Mammary epithelial cell (primary cell): ENCODE results near the gene MOB2.

ENCODE experiments used
- EZH2 ChIP-seq: IDR thresholded peaks from 2 replicates; pipeline ENCODE4 v1.6.1; 2012; ENCODE audit warnings: low read length, inconsistent platforms, borderline replicate concordance
- TF ChIP-seq, protein P1 (sequence below), 2 donors: IDR thresholded peaks in 1 of 2; conservative IDR thresholded peaks in 1 of 2; 2 replicates each; pipeline ENCODE4 v1.5.1; 2011 to 2012; ENCODE audit warnings: inconsistent platforms in 2 of 2, low read length in 2 of 2, mild to moderate bottlenecking in 2 of 2, control low read depth in 1 of 2, low read depth in 1 of 2; ENCODE audit not compliant: insufficient read depth in 1 of 2; ENCODE audit errors: extremely low read depth in 1 of 2

DNA sequence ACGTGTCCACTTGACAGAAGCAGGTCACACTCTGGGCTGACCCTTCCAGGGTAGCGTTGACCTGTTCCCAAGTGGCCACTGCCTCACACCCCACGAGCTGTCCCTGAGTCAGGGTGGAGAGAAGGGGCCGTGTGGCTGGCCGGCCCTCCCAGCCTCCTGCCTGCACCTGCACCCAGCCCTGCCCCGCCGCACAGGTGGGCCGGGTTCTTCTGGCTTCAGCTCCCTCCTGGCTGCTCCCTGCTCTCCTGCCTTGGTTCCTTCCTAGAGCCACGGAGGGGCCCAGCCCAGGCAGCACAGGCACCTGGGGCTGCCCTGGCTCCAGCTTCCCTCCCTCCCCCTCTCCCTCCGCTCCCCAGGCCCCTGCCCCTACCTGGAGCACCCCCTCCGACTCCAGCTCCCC, 42.3 kb downstream of the MOB2 start:
- TF ChIP-seq, protein P1, sequence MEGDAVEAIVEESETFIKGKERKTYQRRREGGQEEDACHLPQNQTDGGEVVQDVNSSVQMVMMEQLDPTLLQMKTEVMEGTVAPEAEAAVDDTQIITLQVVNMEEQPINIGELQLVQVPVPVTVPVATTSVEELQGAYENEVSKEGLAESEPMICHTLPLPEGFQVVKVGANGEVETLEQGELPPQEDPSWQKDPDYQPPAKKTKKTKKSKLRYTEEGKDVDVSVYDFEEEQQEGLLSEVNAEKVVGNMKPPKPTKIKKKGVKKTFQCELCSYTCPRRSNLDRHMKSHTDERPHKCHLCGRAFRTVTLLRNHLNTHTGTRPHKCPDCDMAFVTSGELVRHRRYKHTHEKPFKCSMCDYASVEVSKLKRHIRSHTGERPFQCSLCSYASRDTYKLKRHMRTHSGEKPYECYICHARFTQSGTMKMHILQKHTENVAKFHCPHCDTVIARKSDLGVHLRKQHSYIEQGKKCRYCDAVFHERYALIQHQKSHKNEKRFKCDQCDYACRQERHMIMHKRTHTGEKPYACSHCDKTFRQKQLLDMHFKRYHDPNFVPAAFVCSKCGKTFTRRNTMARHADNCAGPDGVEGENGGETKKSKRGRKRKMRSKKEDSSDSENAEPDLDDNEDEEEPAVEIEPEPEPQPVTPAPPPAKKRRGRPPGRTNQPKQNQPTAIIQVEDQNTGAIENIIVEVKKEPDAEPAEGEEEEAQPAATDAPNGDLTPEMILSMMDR (conservative IDR thresholded peaks at IDR 0.05 in 1 of 2, IDR thresholded peaks at IDR 0.05 in 1 of 2; ENCODE audit: extremely low read depth in 1 of 2, insufficient read depth in 1 of 2, low read depth in 1 of 2, low read length in 2 of 2), result no peak
- no peak for TF ChIP-seq EZH2
